HEK293 (cell line): ENCODE measurements around the gene PTPRK.
"Not testable (repeated sequence)": the region's sequence is repeated elsewhere in the genome, so short reads cannot be mapped to it uniquely, and the experiment has no call there.

ENCODE experiments used
- CTCF ChIP-seq: fragments of 450-650 bp; formaldehyde crosslinking; IDR thresholded peaks from 2 replicates; pipeline ENCODE4 v1.5.1; 2016; ENCODE audit warnings: missing biosample characterization, missing genetic modification characterization
- ZNF274 ChIP-seq, 2 experiments: fragments of 200-500 bp in 1 of 2; fragments of 450-650 bp in 1 of 2; sonication (Bioruptor generic) in 1 of 2; formaldehyde crosslinking in 1 of 2; IDR thresholded peaks; 2 replicates each; pipeline versions ENCODE4 v1.5.1 to v1.6.1; 2014 to 2016; ENCODE audit warnings: borderline replicate concordance in 1 of 2, inconsistent platforms in 1 of 2, low read length in 1 of 2, missing biosample characterization in 1 of 2, missing genetic modification characterization in 1 of 2
- ZNF704 ChIP-seq: fragments of 450-650 bp; formaldehyde crosslinking; IDR thresholded peaks from 2 replicates; pipeline ENCODE4 v1.5.1; 2016; ENCODE audit warnings: missing biosample characterization, missing genetic modification characterization

DNA sequence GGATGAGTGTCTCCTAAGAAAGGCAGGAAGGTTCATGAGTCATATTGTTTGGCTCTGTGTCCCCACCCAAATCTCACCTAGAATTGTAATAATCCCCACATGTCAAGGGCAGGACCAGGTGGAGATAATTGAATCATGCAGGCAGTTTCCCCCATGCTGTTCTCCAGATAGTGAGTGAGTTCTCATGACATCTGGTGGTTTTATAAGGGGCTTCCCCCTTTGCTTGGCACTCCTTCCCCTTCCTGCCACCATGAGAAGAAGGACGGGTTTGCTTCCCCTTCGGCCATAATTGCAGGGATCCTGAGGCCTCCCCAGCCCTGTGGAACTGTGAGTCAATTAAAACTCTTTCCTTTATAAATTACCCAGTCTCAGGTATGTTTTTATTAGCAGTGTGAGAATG is 542.2 kb downstream of the PTPRK start:
- not testable (repeated sequence) for TF ChIP-seq ZNF274 (IDR thresholded peaks at IDR 0.05; ENCODE audit: low read length); ZNF274 (tag by site-specific recombination; IDR thresholded peaks at IDR 0.05; ENCODE audit: borderline replicate concordance); ZNF704 (tag by site-specific recombination); CTCF
